ENCODE results near the gene EPS8L2. TPM values are rescaled to one million over a fixed set of nuclear protein-coding genes. Genes with fewer than 3 reads are reported as not detected.

EPS8L2 gene
- total and polyA plus RNA-seq, 2 experiments from 2014 or later, result 157 to 310 TPM

DNA sequence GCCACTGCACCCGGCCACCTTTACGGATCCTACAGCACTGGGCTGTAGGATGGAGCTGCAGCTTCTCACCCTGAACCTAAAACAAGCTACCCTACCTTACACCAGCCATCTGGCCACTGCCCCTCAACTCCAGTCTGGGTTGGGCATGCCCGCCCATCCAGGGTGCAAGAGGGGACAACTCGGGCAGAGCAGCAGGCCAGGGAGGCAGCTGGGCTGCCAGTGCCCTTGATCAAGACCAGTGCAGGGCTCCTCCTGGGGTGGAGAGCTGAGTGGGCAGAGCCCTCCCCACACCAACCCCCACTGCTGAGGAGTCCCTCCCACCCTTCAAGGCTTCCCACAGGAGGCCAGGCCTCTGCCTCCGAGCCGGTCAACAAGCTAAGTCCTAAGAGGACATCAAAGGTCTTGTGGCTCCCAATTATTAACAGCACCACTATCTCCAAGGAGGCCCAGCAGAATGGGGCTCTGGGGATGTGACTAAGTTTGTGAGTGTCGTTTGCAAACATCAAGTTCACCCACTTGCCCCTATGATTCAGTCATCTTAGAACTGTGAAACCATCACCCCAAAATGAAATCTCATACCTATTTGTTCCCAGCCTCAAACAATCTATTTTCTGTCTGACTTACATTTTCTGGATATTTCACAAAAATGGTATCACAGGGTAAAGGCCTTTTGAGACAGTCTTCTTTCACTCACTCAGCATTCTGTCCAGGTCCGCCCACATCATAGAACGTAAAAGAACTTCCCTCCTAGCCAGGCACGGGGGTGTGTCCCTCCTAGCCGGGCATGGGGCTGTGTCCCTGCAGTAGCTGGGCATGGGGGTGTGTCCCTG is 60.3 kb downstream of the EPS8L2 start:
- Histone ChIP-seq H3K4me2 (no peak overlapping the region), H3K36me3 (replicated peaks; ENCODE audit: insufficient read depth, low read depth) (no peaks in the 10 kb centered on the region), H3K27ac (no peak overlapping the region), H3K4me1 (ENCODE audit: insufficient read depth) (peaks cover 8% of the 10 kb centered on the region), H4K20me1 (ENCODE audit: insufficient read depth, poor library complexity, severe bottlenecking) (peaks cover 3% of the 10 kb centered on the region), H2AFZ (no peak overlapping the region), H3K9me2 (replicated peaks; ENCODE audit: insufficient read depth) (no peaks in the 10 kb centered on the region), H3K4me3 (no peak overlapping the region), H3K27me3 (no peaks in the 10 kb centered on the region), H3K9me3 (ENCODE audit: low read depth) (no peaks in the 10 kb centered on the region), H3K79me2 (no peaks in the 10 kb centered on the region)
- DNase-seq (ENCODE audit: low spot score), result no peak
- 88% methylated on average over 11 of the region's 11 CpGs for WGBS (ENCODE audit: low lambda C conversion rate, missing lambda C conversion rate)
- TF ChIP-seq EZH2phosphoT487 (IDR thresholded peaks at IDR 0.05; ENCODE audit: low read depth, severe bottlenecking, unreplicated experiment), result no peak
- no peak for TF ChIP-seq EZH2 (IDR thresholded peaks at IDR 0.05; ENCODE audit: borderline replicate concordance)
- TF ChIP-seq CTCF (IDR thresholded peaks at IDR 0.05; ENCODE audit: poor library complexity), result no peak

GRCh38 chr11:766936-767210 is 60.8 kb downstream of the EPS8L2 start:
- Histone ChIP-seq H2AFZ (no peak overlapping the region), H3K36me3 (replicated peaks; ENCODE audit: insufficient read depth, low read depth) (no peaks in the 10 kb centered on the region), H3K79me2 (no peaks in the 10 kb centered on the region), H3K27ac (no peak overlapping the region), H3K27me3 (no peaks in the 10 kb centered on the region), H3K4me3 (no peak overlapping the region), H3K4me2 (no peak overlapping the region), H3K4me1 (ENCODE audit: insufficient read depth) (peaks cover 8% of the 10 kb centered on the region), H4K20me1 (ENCODE audit: insufficient read depth, poor library complexity, severe bottlenecking) (peaks cover 8% of the 10 kb centered on the region), H3K9me3 (ENCODE audit: low read depth) (no peaks in the 10 kb centered on the region), H3K9me2 (replicated peaks; ENCODE audit: insufficient read depth) (no peaks in the 10 kb centered on the region)
- no peak for DNase-seq (ENCODE audit: low spot score)
- TF ChIP-seq EZH2 (IDR thresholded peaks at IDR 0.05; ENCODE audit: borderline replicate concordance) (no peak), EZH2phosphoT487 (IDR thresholded peaks at IDR 0.05; ENCODE audit: low read depth, severe bottlenecking, unreplicated experiment) (no peak), CTCF (IDR thresholded peaks at IDR 0.05; ENCODE audit: poor library complexity) (no peak)
- 94% methylated on average over 2 of the region's 2 CpGs for WGBS (ENCODE audit: low lambda C conversion rate, missing lambda C conversion rate)

- 95% methylated on average over 11 of the region's 11 CpGs for WGBS (ENCODE audit: low lambda C conversion rate, missing lambda C conversion rate)
- H3K27me3 ChIP-seq, result no peaks in the 10 kb centered on the region
- H3K4me2 ChIP-seq, result no peak overlapping the region
- H3K4me1 ChIP-seq (ENCODE audit: insufficient read depth), result peaks cover 7% of the 10 kb centered on the region
- no peak overlapping the region for H3K4me3 ChIP-seq
- no peak overlapping the region for H2AFZ ChIP-seq
- no peaks in the 10 kb centered on the region for H3K9me2 ChIP-seq (replicated peaks; ENCODE audit: insufficient read depth)
- no peak overlapping the region for H3K27ac ChIP-seq
- TF ChIP-seq EZH2 (IDR thresholded peaks at IDR 0.05; ENCODE audit: borderline replicate concordance) (no peak), EZH2phosphoT487 (IDR thresholded peaks at IDR 0.05; ENCODE audit: low read depth, severe bottlenecking, unreplicated experiment) (no peak), CTCF (IDR thresholded peaks at IDR 0.05; ENCODE audit: poor library complexity) (no peak)
- no peak for DNase-seq (ENCODE audit: low spot score)
- H3K9me3 ChIP-seq (ENCODE audit: low read depth), result no peaks in the 10 kb centered on the region
- H3K36me3 ChIP-seq (replicated peaks; ENCODE audit: insufficient read depth, low read depth), result no peaks in the 10 kb centered on the region
- H3K79me2 ChIP-seq, result no peaks in the 10 kb centered on the region
- peaks cover 8% of the 10 kb centered on the region for H4K20me1 ChIP-seq (ENCODE audit: insufficient read depth, poor library complexity, severe bottlenecking)
These were observed 61.2 kb downstream of the EPS8L2 start for GRCh38 chr11:767238-767637.

All from hepatocyte (in vitro differentiated cells).